A673 (cell line): ENCODE data around the gene NELL1.

Source experiments
- CTCF ChIP-seq: fragments of 300-800, 200-600 bp; sonication (generic); conservative IDR thresholded peaks from 2 replicates; pipeline ENCODE4 v1.5.1; 2017; ENCODE audit warnings: low read depth, mild to moderate bottlenecking, antibody characterized with exemption, low read length, moderate library complexity, mixed read lengths
- EZH2 ChIP-seq: fragments of 200-600 bp; sonication (generic); IDR thresholded peaks from 2 replicates; pipeline ENCODE4 v1.6.1; 2017; ENCODE audit warnings: borderline replicate concordance, low read depth, mild to moderate bottlenecking, mixed read lengths, antibody characterized with exemption, low read length; ENCODE audit not compliant: poor library complexity, severe bottlenecking

GRCh38 chr11:21556926-21557325 is 887.5 kb downstream of the NELL1 start:
- TF ChIP-seq CTCF (no peak), EZH2 (no peak)
